IPS-NIHi7 (cell line): ENCODE measurements around the gene IFITM2.
A peak's percentile ranks its signal among the peaks of the same experiment; 100 is the strongest.
"Not testable (repeated sequence)": the region's sequence is repeated elsewhere in the genome, so short reads cannot be mapped to it uniquely, and the experiment has no call there.

ENCODE experiments used
- DNase-seq: peaks from one replicate; pipeline ENCODE4 v3.0.0; 2012; ENCODE audit warnings: mixed read lengths; ENCODE audit errors: extremely low spot score

IFITM2 gene

DNA sequence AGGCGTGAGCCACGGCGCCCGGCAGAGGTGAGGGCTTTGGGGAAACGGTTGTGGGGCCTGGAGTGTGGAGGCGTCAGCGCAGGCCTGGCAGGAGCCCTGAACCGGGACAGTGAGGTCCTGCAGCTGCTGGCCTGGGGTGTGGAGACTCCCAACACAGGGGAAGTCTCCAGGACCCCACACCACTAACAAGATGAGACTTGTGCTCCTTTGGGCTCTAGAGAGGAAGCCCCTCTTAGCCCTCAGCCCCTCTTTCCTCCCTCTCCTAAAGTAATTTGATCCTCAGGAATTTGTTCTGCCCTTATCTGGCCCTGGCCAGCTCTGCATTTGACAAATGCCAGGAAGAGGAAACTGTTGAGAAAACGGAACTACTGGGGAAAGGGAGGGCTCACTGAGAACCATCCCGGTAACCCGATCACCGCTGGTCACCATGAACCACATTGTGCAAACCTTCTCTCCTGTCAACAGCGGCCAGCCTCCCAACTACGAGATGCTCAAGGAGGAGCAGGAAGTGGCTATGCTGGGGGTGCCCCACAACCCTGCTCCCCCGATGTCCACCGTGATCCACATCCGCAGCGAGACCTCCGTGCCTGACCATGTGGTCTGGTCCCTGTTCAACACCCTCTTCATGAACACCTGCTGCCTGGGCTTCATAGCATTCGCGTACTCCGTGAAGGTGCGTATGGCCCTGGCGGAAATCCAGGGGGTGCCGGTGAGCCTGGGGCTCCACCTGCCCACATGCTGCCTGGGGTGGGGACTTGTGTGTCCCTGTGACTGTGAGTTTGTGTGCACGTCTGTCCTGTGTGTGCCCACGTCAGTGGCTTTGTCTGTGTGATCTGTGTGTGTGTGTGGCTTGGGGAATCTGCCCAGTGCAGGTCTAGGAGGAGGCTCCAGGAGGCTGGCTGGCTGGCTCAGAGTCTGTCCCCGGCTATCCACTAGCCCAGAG is at the start of gene IFITM2:
Gene IFITM2, plus strand, starts transcription at position 51 of the 943 bp plus-strand sequence. Its CDS starts 377 bp downstream, at position 428.
- not testable (repeated sequence) for DNase-seq

DNA sequence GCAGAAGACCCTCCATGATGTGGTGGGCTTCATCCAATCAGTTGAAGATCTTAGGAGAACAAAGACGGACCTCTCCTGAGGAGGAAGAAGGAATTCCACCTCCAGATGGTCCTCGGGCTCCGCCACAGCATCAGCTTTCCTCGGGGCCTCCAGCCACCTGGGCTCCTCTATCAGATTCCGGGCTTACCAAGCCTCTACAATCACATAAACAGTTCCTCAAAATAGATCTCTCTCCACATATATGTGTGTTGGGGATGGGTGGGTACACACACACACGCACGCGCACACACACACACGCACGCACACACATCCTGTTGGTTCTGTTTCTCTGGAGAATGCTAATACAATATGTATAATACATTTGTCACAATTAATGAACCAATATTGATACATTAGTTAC is 48.2 kb upstream of the IFITM2 start:
- DNase-seq = no peak

DNA sequence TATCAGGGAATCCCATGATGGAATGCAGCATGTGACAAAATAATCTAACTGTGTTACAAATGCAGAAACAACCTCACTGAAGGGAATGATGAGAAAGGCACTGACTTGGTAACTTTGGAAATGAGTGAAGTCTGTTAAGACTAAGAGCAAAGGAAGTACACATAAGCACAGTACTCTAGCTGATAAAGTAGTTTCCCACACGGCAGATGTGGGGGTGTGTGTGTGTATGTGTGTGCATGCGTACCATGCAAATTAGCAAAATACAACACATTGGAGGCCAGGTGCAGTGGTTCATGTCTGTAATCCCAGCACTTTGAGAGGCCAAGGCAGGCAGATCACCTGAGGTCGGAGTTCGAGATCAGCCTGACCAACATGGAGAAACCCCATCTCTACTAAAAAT is 46.0 kb upstream of the IFITM2 start:
- no peak for DNase-seq

DNA sequence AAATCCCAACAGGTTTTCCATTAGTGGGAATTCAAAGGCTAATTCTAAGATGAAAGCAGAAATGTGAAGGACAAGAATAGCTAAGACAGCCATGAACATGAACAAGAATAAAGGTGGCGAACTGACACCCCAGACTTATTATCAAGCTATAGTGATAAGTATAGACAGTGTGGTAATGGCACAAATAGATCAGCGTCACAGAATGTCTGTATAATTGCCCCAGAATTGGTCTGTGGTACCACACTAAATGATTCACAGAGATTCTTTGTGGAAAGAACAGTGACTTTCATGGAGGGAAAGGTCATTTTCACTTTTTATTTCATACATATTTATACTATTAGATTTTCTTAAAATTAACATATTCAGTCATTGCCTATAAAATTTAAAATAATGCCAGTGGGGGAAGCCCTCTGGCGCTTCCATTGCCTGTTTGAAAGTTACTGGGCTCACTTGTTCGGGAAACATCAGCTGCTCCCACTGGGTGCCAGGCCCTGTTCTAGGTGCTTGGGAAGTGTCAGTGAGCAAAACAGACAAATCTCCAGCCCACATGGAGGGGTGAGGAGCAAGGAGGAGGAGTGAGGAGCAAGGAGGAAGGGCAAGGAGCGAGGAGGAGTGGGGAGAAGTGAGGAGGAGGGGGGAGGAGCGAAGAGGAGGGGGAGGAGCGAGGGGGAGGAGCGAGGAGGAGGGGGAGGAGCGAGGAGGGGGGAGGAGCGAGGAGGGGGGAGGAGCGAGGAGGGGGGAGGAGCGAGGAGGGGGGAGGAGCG is 40.8 kb upstream of the IFITM2 start:
- DNase-seq = no peak

DNA sequence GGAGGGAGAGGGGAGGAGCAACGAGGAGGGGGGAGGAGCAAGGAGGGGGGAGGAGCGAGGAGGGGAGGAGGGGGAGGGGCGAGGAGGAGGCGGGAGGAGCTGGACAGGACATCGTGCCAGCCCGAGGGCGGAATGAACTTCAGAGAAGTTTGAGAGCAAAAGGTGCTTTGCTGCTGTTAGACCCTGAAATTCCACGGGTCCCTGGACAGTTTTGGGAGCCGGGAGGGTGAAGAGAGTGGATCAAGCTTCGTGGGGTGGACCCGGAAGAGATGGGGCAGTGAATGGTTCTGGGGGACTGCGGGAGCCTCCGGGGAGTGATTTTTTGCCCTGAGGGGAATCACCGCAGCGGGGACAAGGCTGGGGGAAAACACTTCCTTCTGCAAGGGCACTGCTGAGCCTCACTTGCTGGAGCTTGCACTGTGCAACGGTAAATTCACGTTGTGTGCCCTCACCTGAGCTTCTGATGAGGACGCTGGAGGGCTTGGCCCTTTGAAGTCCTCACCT is 40.1 kb upstream of the IFITM2 start:
- DNase-seq = no peak

GRCh38 chr11:268716-269145 is 38.9 kb upstream of the IFITM2 start:
- not testable (repeated sequence) for DNase-seq

GRCh38 chr11:269146-269890 is 38.3 kb upstream of the IFITM2 start:
- no peak for DNase-seq

- DNase-seq = peak; percentile 6
Measured at GRCh38 chr11:270451-271318, 36.9 kb upstream of the IFITM2 start.

DNA sequence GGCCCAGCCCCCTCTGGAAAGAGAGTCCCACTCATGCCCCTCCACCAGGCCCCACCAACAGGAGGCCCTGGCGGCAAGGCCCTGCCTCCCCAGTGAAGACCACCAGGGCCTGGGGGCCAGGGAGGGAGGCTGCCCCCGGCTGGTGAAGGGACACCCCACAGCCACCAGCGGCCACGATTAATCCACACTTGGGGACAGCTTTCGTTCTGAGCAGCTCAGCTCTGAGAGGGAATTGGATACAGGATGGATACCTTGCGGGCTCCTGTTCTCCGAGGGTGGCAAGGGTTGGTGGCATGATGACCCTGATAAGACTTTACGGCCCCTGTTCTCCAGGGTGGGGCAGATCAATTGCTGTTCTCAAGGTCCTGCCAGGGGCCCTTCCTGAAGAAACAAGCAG is 36.3 kb upstream of the IFITM2 start:
- peak; percentile 4 for DNase-seq

- DNase-seq = peak; percentile 3
Measured at GRCh38 chr11:272195-272930, 35.3 kb upstream of the IFITM2 start.

DNA sequence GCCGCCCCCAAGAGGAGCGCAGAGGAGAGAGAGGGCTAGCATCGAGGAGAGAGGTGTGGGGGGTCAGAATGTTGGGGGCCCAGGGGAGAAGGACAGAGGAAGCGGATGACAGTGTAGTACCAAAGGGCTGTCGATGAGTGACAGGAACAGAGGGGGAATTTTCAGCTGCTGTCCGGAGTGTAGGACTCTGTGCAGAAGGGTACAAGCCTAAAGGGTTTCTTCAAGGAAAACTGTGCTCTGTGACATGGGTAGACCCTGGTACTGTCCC is 34.8 kb upstream of the IFITM2 start:
- DNase-seq = no peak

- no peak for DNase-seq
Measured at GRCh38 chr11:276219-276618, 31.4 kb upstream of the IFITM2 start.

GRCh38 chr11:278001-278951 is 29.3 kb upstream of the IFITM2 start, which contains the start of gene NLRP6:
NLRP6 (plus strand) TSS chr11:278407; CDS start chr11:278570, 163 bp downstream.
- DNase-seq = no peak

DNA sequence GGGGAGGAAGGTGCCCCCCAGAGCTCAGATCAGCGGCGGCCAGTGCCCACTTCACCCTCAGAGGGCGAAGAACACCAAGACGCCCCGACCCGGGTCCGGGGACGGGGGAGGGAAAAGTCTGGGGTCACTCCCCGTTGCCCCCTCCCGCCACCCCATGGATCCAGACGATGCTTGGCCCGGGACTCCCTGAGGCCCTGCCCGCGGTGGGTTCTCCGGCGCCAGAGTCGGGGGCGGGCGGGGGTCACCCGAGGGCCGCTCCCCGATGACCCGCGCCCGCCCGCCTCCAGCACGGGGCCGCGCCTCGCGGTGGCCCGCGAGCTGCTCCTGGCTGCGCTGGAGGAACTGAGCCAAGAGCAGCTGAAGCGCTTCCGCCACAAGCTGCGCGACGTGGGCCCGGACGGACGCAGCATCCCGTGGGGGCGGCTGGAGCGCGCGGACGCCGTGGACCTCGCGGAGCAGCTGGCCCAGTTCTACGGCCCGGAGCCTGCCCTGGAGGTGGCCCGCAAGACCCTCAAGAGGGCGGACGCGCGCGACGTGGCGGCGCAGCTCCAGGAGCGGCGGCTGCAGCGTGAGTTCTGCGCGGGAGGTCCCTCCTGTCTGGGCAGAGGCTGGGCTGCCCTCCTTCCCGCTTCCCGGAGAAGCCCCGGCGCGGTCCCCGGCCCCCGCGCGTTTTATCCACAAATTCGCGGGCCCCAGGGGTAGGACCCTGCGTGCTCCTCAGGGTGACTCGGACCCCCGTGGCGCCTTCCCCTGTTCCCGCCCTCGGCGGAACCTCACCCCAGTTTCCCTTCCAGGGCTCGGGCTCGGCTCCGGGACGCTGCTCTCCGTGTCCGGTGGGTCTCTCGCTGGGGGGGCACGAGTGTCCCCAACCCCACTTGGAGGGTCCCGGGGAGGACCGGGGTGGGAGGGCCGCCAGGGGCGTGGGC is 28.3 kb upstream of the IFITM2 start:
- no peak for DNase-seq

- DNase-seq = no peak
Measured at GRCh38 chr11:279966-280705, 27.5 kb upstream of the IFITM2 start.

- no peak for DNase-seq
Measured at GRCh38 chr11:280706-281485, 26.7 kb upstream of the IFITM2 start.
